ENCODE data around the gene STAC2.
"Not testable (repeated sequence)": the region's sequence is repeated elsewhere in the genome, so short reads cannot be mapped to it uniquely, and the experiment has no call there.

STAC2 gene, protein sequence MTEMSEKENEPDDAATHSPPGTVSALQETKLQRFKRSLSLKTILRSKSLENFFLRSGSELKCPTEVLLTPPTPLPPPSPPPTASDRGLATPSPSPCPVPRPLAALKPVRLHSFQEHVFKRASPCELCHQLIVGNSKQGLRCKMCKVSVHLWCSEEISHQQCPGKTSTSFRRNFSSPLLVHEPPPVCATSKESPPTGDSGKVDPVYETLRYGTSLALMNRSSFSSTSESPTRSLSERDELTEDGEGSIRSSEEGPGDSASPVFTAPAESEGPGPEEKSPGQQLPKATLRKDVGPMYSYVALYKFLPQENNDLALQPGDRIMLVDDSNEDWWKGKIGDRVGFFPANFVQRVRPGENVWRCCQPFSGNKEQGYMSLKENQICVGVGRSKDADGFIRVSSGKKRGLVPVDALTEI

DNA sequence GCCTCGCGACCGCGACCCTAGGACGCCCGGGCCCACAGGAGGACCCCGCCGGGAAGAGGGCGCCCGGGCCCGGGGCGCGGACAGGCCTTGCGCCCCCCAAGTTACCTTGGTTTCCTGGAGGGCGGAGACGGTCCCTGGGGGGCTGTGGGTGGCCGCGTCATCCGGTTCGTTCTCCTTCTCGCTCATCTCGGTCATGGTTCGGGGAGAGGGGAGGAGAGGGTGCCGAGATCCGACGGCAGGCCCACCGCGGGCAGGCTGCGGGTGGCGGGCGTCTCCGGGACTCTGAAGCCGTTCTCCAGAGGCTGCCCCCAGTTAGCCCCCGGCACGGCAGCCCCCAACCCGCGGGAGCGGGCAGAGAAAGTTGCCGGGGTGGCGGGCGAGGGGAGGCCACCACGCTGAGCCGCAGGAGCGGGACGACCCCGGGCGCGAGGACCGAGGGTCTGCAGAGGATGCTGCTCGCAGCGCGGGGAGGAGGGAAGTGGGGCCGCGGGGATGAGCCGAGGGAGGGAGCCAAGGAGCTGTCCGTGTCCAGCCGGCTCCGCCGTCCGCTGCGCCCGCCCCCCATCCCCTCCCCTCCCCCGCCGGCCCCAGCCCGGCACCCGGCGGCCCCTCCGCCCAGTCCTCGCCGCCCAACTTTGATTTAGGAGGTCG, at the start of gene STAC2:
Gene STAC2, minus strand, starts transcription at position 638 of the 651 bp plus-strand sequence. Its CDS starts 443 bp downstream, at position 195.
- DNase-seq (ENCODE audit: extremely low spot score, insufficient read length, low read depth) (no peak), FAIRE-seq (no peak)

DNA sequence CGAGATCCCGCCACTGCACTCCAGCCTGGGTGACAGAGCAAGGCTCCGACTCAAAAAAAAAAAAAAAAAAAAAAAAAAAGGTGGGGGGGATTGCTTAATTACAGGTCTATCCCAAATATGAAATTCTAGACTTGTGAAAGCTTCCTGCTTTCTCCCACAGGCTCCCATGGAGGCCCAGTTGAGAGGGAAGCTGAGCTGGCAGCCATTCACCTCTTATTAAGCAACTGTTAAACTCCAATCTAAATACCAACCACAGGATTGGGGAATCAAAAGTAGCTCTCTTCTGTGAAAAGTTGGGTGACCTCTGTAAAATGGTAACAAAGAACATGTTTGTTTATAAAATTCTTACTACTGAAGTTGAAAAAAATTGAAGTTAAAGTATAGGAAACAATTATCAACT, 45.8 kb upstream of the STAC2 start:
- FAIRE-seq (no peak), DNase-seq (ENCODE audit: extremely low spot score, insufficient read length, low read depth) (no peak)

DNA sequence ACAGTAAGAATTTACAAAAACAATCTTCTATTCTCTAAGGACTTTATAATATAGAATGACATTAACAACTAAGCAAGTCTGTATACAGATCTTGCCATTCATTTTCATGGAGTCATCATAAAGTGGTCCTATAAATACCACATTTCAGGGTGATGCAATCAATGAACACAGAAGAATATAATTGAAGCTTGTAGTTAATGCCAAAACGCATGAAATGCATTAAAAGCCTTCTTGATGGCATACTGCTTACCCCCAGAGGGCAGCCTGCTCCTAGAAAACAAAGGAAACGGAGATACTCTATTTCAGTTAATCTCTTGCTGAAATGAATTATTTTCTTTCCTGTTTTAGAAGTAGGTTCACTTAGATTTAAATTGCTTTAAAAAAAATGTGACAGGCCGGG, 45.2 kb upstream of the STAC2 start:
- no peak for DNase-seq (ENCODE audit: extremely low spot score, insufficient read length, low read depth)

DNA sequence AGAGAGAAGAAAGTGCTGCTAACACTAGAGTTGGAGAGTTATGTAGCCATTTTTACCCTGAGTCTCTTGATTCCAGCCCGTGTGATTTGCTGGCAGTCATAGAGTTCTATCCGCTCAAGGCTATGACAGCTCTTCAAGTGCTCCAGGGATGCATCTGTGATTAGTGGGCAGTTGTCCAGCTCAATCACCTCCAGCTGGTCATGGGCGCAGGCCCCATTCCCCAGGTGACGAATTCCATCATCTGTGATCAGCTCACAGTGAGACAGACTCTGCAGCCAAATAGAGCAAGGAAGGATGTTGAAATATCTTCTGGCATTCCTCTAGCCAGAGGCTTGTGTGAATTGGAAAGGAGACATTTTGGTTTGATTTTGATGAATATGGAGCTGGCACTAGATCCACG, 38.4 kb upstream of the STAC2 start:
- no peak for FAIRE-seq
- DNase-seq (ENCODE audit: extremely low spot score, insufficient read length, low read depth), result no peak

More for the DNA sequence above, 45.2 kb upstream of the STAC2 start:
- no peak for FAIRE-seq

DNA sequence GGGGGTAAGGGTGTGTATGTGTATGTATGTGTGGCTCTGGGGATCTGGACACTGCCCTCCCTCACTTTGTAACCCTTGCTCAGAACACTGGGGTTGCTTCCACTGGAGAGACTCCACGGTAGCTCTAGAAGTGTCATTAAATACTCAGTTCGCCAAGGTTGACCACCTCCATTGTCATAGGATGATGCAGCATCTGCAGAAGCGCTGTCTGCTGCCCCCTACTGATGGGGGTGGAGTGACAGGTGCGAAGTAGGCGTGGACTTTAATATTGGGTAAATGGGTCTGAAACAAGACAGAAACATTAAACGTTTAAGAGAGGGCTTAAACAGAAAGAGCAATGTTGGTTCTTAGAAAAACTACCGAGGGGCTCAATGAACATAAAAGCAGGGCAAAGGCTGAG, 35.5 kb upstream of the STAC2 start:
- no peak for FAIRE-seq
- no peak for DNase-seq (ENCODE audit: extremely low spot score, insufficient read length, low read depth)

DNA sequence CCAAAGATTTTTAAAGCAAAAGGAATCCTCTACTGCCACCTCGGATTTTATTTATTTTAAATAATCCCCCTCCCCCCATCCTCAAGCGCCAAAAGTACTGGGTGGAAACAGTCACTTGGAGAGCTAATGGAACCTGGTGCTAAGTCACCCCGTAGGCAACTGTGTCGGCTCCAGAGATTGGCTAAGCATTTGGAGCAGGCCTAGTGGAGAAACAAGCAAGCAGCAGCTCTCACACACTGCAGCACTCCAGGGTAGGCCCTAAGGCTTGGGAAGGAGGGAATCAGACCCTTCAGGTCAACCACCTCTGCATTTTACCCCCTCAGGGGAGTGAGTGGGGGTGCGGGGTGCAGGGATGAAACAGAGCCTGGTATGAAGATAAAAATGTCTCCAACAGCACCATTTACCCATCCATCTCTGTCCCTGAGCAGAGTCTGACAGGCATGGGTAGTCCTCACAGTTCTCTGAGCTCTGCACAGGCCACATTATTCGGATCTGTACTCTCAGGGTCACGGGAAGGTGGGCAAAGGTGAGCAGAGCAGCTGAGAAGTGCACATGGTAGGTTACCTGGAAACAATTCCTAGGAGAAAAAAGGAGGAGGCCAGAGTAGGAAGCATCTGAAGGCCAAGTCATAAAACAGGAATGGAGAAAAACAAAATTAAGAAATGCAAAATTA, 27.2 kb upstream of the STAC2 start:
- no peak for FAIRE-seq
- DNase-seq (ENCODE audit: extremely low spot score, insufficient read length, low read depth), result no peak

DNA sequence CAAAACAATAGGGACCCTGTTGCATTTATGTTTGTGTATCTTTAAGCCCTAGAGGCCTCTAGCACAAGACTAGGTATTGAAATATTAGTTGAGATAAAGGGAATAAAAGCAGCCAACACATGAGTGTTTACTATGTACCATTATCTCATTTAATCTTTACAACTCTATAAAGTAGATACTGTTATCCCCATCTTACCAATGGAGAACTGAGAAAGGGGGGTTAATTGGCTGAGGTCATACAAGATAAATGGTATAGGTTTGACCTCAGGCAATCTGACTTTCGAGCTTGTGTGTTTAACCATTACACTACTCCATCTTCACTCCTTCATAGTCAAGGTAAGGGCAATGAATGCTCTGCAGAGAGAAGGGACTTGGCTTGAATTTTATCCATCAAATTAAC, 26.3 kb upstream of the STAC2 start:
- FAIRE-seq, result no peak
- no peak for DNase-seq (ENCODE audit: extremely low spot score, insufficient read length, low read depth)

DNA sequence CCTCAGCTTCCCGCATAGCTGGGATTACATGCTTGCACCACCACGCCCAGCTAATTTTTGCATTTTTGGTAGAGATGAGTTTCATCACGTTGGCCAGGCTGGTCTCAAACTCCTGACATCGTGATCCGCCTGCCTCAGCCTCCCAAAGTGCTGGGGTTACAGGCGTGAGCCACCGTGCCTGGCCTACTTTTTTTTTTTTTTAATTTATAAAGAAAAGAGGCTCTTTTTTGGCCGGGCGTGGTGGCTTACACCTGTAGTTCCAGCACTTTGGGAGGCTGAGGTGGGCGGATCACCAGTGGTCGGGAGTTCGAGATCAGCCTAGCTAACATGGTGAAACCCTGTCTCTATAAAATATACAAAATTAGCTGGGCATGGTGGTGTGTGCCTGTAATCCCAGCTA, 24.3 kb upstream of the STAC2 start:
- DNase-seq (ENCODE audit: extremely low spot score, insufficient read length, low read depth); FAIRE-seq: not testable (repeated sequence)

DNA sequence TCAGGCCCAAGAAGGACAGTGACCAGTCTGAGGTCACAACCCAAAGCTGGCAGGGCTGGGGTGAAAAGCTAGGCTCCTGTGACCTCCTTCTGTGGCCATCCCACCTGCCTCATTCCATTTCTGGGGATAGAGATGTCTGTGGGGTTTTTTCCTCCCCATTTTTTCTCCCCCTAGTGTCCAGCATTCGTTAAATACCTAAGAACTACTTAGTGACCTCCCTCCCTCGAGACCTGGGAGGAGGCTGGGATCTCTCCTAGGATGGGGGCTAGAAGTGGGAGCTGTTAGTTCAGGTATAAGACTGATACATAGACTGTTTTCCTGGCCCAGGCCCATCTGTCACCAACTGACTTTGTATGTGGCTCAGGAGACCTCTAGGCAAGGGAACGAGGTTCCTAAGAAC, 20.5 kb upstream of the STAC2 start:
- DNase-seq (ENCODE audit: extremely low spot score, insufficient read length, low read depth) (no peak), FAIRE-seq (no peak)

DNA sequence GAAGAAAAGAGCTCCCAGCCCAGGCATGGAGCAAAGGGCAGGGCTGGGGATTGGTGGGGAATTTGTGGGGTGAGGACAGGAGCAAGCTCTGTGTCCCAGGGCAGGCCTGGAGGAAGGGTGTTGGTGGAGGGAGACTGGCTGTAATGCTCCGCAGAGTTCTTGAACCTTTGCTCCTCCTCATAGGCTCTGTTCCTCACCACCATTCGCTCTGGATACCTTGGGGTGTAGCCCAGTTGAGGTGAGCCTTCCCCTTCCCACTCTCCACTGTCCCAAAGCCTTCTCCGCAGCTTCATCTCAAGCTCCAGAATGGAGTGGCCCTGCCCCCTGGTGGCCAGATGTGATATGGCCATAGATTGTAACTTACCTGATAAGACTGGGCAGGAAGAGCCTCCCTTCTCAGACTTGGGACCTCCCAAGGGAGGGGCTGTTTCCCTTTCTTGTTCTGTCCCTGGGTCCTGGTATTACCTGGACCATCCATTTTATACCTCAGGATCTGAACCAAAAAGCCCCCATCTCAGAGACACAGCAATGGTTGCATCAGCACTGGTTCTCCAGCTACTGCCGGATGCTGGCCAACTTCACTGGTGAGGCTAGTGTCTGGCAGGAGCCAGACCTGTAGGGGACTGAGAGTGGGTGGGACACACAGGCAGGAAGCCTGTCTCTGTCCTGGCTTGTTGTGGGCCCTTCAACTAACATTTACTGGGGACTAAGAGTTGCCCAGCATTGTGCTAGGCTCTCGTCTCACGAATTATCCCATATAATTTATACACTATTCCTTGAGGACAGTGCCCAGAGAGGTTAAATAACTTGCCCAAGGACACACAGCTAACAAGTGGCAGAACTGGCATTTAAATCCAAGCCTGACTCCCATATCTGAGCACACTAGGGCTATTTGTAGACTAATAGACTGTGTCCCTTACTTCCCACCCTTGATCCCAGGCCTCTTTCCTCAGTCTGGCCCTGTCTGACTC, 19.1 kb upstream of the STAC2 start:
- peak; percentile 98 for FAIRE-seq
- DNase-seq (ENCODE audit: extremely low spot score, insufficient read length, low read depth), result peak; percentile 65

DNA sequence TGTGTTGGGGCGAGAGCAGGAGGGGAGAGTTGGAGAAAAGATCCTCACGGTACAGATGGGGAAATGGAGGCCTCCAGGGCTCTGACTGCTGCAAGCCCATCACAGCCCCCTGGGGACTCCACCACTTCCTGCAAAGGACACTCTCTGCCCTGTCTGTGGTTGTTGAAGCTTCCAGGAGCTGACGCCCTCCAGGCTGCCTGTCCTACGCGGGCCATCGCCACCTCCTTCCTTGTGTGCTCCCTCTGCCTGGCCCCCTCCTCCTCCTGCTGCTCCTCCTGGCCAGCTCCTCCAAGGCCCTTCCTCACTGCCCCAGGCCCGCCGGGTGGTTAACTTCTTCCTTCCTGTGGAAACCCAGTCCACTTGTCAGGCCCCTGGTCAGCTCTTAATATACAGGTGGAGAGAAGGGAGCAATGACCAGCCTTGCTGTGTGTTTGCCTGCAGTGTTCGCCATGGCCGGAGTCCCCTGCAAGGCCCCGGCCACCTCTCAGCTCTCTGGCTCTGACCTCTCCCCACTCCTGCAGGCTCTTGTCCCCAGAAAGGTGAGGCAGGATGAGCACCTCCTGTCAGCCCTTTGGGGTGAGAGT, 18.4 kb upstream of the STAC2 start:
- DNase-seq (ENCODE audit: extremely low spot score, insufficient read length, low read depth) (no peak), FAIRE-seq (peak; percentile 36)

DNA sequence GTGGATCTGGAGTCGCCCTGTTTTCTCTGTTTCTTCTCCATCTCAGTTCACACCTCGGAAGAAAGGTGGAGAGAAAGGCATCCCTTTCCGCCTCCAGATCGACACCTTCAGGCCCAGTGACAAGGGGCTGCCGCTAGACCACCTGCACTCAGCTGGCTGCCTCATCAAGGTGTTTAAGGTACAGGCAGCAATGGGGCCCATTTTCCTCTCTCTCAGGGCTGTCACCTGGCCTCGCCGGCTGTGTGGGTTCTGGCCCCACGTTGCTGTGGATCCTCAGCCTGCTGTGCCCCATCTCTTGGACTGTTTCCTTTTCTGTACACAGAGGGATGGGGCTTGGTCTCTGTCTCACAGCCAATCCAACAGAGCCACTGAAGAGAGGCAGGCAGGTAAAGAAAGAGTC, 17.4 kb upstream of the STAC2 start:
- DNase-seq (ENCODE audit: extremely low spot score, insufficient read length, low read depth), result no peak
- no peak for FAIRE-seq

DNA sequence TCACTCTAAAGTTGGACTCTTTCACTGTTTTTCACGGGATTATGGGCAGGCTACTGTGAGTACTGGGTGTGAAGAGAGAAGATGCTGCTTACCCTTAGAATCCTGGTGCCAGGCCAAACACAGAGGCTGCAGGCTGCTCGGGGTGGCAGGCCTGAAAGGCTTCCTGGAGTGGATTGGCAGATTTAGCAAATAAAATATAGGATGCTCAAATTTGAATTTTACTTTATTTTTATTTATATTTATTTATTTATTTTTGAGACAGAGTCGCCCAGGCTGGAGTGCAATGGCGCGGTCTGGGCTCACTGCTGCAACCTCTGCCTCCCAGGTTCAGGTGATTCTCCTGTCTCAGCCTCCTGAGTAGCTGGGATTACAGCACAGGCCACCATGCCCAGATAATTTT, 14.9 kb upstream of the STAC2 start:
- no peak for FAIRE-seq
- no peak for DNase-seq (ENCODE audit: extremely low spot score, insufficient read length, low read depth)

DNA sequence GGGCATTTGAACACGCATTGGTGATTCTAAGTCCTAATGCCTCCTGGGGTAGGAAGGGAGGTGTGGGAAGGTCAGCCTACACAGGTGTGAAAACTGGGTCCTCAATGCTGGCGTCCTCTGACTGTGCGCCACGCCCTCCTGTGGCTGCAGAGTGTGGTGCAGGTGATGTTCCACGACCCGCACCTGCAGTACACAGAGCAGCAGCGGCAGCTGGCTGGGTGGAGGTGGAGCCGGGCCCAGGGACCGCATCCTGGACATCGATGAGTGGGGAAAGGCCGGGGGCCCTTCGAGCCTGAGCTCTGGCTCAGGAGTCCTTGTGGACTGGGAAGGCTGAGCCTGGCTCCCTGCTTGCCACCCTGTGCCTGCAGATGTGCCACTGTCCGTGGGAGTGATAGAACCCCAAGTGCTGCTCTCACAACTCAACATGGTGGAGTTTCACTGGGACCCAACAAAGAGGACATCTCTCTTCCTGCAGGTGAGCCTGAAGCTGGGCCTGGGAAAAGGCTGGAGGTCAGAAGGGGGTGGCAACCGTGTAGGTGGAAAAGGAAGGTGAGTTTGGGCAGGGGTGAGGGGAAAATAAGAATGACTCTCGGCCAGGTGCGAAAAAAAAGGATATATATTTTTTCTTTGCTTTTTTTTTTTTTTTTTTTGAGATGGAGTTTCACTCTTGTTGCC, 14.0 kb upstream of the STAC2 start:
- peak; percentile 76 for FAIRE-seq
- peak; percentile 56 for DNase-seq (ENCODE audit: extremely low spot score, insufficient read length, low read depth)

DNA sequence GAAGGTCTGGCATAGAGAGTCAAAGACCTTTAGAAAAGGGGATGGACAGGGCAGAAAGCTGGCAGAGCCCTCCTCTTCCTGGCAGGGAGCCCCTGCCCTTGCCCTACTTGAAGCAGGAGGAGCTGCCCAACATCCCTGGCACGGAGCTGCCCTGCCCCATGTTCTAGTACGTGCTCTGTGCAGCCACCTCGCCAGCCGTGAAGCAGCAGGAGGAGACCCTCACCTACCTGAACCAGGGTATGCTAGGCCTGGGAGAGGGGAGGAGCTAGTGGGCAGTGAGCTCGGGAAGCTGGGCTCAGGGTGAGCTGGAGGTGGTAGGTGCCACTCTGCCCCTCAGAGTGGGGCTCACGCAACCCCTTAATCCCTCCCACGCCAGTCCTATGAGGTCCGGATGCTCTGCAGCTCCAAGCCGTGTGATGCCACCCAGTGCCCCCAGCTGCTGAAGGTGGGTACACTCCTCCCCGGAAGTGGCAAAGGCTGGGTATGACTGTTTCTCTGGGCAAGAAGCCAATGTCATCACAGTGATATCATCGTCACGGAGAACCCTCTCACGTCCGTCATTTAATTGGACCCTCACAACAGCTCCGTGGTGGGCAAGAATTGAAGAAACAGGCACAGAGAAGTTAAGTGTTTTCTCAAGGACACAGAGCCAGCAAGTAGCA, 12.7 kb upstream of the STAC2 start:
- FAIRE-seq (no peak), DNase-seq (ENCODE audit: extremely low spot score, insufficient read length, low read depth) (no peak)

DNA sequence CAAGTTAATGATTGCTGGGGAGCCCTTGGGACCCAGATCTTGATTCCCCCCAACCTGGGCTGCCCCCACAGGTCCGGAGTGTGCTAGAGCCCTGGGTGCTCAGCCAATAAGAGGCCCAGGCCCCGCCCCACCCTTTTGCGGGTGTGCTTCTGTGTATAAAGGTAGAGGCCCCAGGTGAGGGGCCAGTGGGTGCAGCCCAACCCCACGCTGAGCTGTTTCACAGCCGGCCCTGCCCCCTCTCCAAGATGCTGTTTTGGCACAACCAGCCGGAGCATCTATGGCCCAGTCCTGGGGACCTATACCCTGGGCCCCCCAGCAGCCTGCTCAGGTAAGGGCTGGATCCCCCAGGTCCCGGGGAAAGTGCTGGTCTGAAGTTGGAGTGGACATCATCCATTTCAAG, 11.8 kb upstream of the STAC2 start:
- no peak for FAIRE-seq
- no peak for DNase-seq (ENCODE audit: extremely low spot score, insufficient read length, low read depth)

DNA sequence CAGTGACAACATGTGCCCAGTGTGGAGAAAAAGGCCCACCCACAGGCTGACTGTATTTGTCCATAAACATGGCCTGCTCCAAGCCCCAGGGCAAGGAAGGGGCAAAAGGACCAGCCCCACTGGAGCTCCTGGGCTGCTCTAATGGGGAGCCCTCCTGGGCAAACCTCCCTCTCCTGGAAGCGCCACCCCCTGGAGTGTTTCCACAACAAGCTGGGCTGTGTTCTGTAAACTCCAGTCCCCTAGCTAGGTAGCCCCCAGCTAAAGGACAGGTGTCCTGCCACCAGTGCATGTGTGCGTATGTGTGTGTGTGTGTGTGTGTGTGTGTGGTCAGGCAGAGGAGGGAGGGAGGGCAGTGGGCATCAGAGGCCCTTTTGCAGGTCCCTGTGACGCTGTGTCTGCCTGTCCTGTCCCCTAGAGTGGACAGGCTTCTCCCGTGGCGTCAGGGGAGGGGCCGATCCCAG, 11.3 kb upstream of the STAC2 start:
- DNase-seq (ENCODE audit: extremely low spot score, insufficient read length, low read depth) (no peak), FAIRE-seq (no peak)

DNA sequence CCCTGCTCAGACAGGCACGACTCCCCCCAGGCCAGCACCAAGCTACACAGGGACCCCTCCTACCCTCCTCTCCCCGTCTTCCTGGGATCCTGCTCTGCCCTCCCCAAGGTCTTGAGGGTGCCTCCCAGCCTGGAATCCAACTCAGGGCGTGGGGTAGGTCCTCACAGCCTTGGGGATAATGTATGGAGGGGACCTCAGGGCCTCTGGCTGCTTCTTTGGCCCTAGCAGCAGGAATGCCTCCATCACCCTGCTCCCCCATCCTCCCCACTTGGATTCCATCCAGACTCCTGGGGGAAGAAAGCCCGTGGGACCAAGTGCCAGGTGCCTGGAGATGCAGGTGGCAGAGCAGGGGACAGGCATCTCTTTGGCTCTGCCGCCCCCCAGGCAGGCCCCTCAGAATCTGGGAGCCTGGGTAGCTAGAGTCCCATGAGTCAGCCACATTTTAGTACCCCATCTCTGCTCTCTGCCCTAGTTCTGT, 10.7 kb upstream of the STAC2 start:
- DNase-seq (ENCODE audit: extremely low spot score, insufficient read length, low read depth) (no peak), FAIRE-seq (no peak)

All from GM18507 (cell line).